ENCODE data around the gene IFI27. TPM values are rescaled to one million over a fixed set of nuclear protein-coding genes. Genes with fewer than 3 reads are reported as not detected.

Gene IFI27
- total and polyA plus RNA-seq, 2 experiments from 2014 or later: 1.8 to 6.7 TPM

- Histone ChIP-seq H3K27ac (no peak overlapping the region), H3K4me2 (no peak overlapping the region), H2AFZ (no peak overlapping the region), H4K20me1 (ENCODE audit: insufficient read depth, poor library complexity, severe bottlenecking) (no peaks in the 10 kb centered on the region), H3K9me2 (replicated peaks; ENCODE audit: insufficient read depth) (no peaks in the 10 kb centered on the region), H3K9me3 (ENCODE audit: low read depth) (no peaks in the 10 kb centered on the region), H3K79me2 (no peaks in the 10 kb centered on the region), H3K4me1 (ENCODE audit: insufficient read depth) (no peaks in the 10 kb centered on the region), H3K36me3 (replicated peaks; ENCODE audit: insufficient read depth, low read depth) (no peaks in the 10 kb centered on the region), H3K4me3 (no peak overlapping the region), H3K27me3 (no peaks in the 10 kb centered on the region)
- DNase-seq (ENCODE audit: low spot score): no peak
- TF ChIP-seq EZH2 (IDR thresholded peaks at IDR 0.05; ENCODE audit: borderline replicate concordance) (no peak), EZH2phosphoT487 (IDR thresholded peaks at IDR 0.05; ENCODE audit: low read depth, severe bottlenecking, unreplicated experiment) (no peak), CTCF (IDR thresholded peaks at IDR 0.05; ENCODE audit: poor library complexity) (no peak)
- 83% methylated on average over 5 of the region's 5 CpGs for WGBS (ENCODE audit: low lambda C conversion rate, missing lambda C conversion rate)
These were observed 4.1 kb downstream of the IFI27 start for GRCh38 chr14:94114589-94115057.

DNA sequence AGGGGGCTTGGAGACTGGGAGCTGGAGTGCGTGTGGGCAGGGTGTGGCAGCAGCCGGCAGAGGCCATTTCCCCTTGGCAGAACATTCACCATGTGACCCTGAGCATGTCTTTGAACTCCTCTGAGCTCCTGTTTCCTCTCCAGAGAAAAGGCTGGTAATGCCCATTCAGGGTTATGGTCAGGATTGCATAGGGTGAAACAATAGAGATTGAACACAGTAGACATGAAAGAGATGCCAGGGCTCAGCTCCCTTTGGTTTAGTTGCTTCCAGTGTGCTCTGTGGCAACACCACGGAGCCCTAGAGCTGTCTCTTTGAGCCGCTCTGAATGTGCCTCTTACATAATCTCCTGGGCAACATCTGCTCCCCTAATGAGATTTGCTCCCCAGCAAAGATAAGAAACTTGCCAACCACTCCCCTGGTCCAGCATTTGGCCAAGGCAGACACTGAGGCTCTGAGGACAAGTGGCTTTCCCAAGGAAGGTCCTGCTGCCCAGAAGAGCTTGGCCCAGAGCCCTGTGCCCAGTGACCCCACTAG is 4.6 kb downstream of the IFI27 start:
- Histone ChIP-seq H3K27ac (no peak overlapping the region), H3K79me2 (no peaks in the 10 kb centered on the region), H3K9me2 (replicated peaks; ENCODE audit: insufficient read depth) (no peaks in the 10 kb centered on the region), H3K9me3 (ENCODE audit: low read depth) (no peaks in the 10 kb centered on the region), H3K36me3 (replicated peaks; ENCODE audit: insufficient read depth, low read depth) (no peaks in the 10 kb centered on the region), H3K27me3 (no peaks in the 10 kb centered on the region), H3K4me3 (no peak overlapping the region), H2AFZ (no peak overlapping the region), H4K20me1 (ENCODE audit: insufficient read depth, poor library complexity, severe bottlenecking) (no peaks in the 10 kb centered on the region), H3K4me2 (no peak overlapping the region), H3K4me1 (ENCODE audit: insufficient read depth) (no peaks in the 10 kb centered on the region)
- WGBS (ENCODE audit: low lambda C conversion rate, missing lambda C conversion rate): 68% methylated on average over 4 of the region's 4 CpGs
- TF ChIP-seq EZH2phosphoT487 (IDR thresholded peaks at IDR 0.05; ENCODE audit: low read depth, severe bottlenecking, unreplicated experiment) (no peak), CTCF (IDR thresholded peaks at IDR 0.05; ENCODE audit: poor library complexity) (no peak), EZH2 (IDR thresholded peaks at IDR 0.05; ENCODE audit: borderline replicate concordance) (no peak)
- no peak for DNase-seq (ENCODE audit: low spot score)

- H3K27ac ChIP-seq: no peak overlapping the region
These were observed 5.1 kb downstream of the IFI27 start for GRCh38 chr14:94115631-94116030.

GRCh38 chr14:94116701-94117100 is 6.2 kb downstream of the IFI27 start:
- H3K27ac ChIP-seq: no peak overlapping the region
- H3K27me3 ChIP-seq: no peaks in the 10 kb centered on the region
- no peak overlapping the region for H3K4me2 ChIP-seq
- H3K9me3 ChIP-seq (ENCODE audit: low read depth): no peaks in the 10 kb centered on the region
- no peaks in the 10 kb centered on the region for H3K9me2 ChIP-seq (replicated peaks; ENCODE audit: insufficient read depth)
- no peak overlapping the region for H3K4me3 ChIP-seq
- 91% methylated on average over 10 of the region's 10 CpGs for WGBS (ENCODE audit: low lambda C conversion rate, missing lambda C conversion rate)
- H3K4me1 ChIP-seq (ENCODE audit: insufficient read depth): no peaks in the 10 kb centered on the region
- TF ChIP-seq EZH2phosphoT487 (IDR thresholded peaks at IDR 0.05; ENCODE audit: low read depth, severe bottlenecking, unreplicated experiment) (no peak), CTCF (IDR thresholded peaks at IDR 0.05; ENCODE audit: poor library complexity) (no peak), EZH2 (IDR thresholded peaks at IDR 0.05; ENCODE audit: borderline replicate concordance) (no peak)
- H4K20me1 ChIP-seq (ENCODE audit: insufficient read depth, poor library complexity, severe bottlenecking): no peaks in the 10 kb centered on the region
- no peaks in the 10 kb centered on the region for H3K79me2 ChIP-seq
- DNase-seq (ENCODE audit: low spot score): no peak
- no peak overlapping the region for H2AFZ ChIP-seq
- H3K36me3 ChIP-seq (replicated peaks; ENCODE audit: insufficient read depth, low read depth): no peaks in the 10 kb centered on the region

More at GRCh38 chr14:94115631-94116030, 5.1 kb downstream of the IFI27 start:
- Histone ChIP-seq H2AFZ (no peak overlapping the region), H3K9me2 (replicated peaks; ENCODE audit: insufficient read depth) (no peaks in the 10 kb centered on the region), H3K9me3 (ENCODE audit: low read depth) (no peaks in the 10 kb centered on the region), H3K79me2 (no peaks in the 10 kb centered on the region), H3K27me3 (no peaks in the 10 kb centered on the region), H3K4me3 (no peak overlapping the region), H3K4me2 (no peak overlapping the region), H3K36me3 (replicated peaks; ENCODE audit: insufficient read depth, low read depth) (no peaks in the 10 kb centered on the region), H3K4me1 (ENCODE audit: insufficient read depth) (no peaks in the 10 kb centered on the region), H4K20me1 (ENCODE audit: insufficient read depth, poor library complexity, severe bottlenecking) (no peaks in the 10 kb centered on the region)
- no peak for DNase-seq (ENCODE audit: low spot score)
- WGBS (ENCODE audit: low lambda C conversion rate, missing lambda C conversion rate): 94% methylated on average over 14 of the region's 15 CpGs
- TF ChIP-seq EZH2phosphoT487 (IDR thresholded peaks at IDR 0.05; ENCODE audit: low read depth, severe bottlenecking, unreplicated experiment): no peak

Data from hepatocyte (in vitro differentiated cells).